HG02852 (cell line): ENCODE measurements around the gene NODAL.

ENCODE experiments used
- ATAC-seq: cut with Tn5 transposase; IDR thresholded peaks from one replicate; pipeline ENCODE4 v1.9.1; 2021; ENCODE audit warnings: mild to moderate bottlenecking, moderate library complexity; ENCODE audit not compliant: unreplicated experiment

NODAL gene

GRCh38 chr10:70396140-70396539 is 45.3 kb downstream of the NODAL start:
- ATAC-seq = no peak

GRCh38 chr10:70391654-70392053 is 49.8 kb downstream of the NODAL start:
- no peak for ATAC-seq
